ENCODE results near the gene TRIM9. TPM values are rescaled to one million over a fixed set of nuclear protein-coding genes. Genes with fewer than 3 reads are reported as not detected.

TRIM9 gene
- total RNA-seq, 1 experiment from 2014 or later: 0.44 TPM

DNA sequence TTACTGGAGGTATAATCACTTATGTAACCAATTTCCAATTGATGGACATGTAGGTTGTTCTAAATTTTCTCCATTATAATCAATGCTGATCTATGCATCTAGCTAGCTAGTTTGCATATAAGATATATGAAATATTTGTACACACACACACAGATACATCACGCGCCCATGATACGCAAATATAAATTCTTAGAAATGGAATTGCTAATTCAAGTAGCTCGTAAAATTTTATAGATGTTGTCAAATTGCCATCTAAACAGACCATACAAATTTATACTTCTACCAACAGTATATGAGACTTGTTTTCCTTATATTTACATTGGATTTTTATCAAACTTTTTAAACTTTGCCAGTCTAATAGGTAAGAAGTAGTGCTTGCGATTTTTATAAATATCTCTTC lies 29.1 kb upstream of the TRIM9 start:
- DNase-seq (ENCODE audit: low read depth, low spot score): no peak
- POLR2A ChIA-PET: no interaction called here
- ATAC-seq: no peak
- intact Hi-C loops (cut with micrococcal nuclease; ENCODE audit: unreplicated experiment): no loop called here
- CTCF ChIA-PET: no interaction called here
- Histone ChIP-seq H3K27me3 (ENCODE audit: control insufficient read depth, insufficient read depth, low read length) (no peaks in the 10 kb centered on the region; the same call in 1 of the 2 replicates), H3K36me3 (ENCODE audit: control insufficient read depth, insufficient read depth, low read length) (no peaks in the 10 kb centered on the region), H3K9me3 (ENCODE audit: control insufficient read depth, insufficient read depth, low read depth, low read length) (no peaks in the 10 kb centered on the region), H3K4me3 (ENCODE audit: low read depth in 2 of 2, low read length in 2 of 2) (no peak overlapping the region), H3K4me1 (ENCODE audit: control insufficient read depth, insufficient read depth, low read length) (no peaks in the 10 kb centered on the region), H3K27ac (ENCODE audit: low read length) (no peak overlapping the region)
- no TSS peak for BruUV-seq (replicated peaks)
- in situ Hi-C loops (cut with HindIII; ENCODE audit: low pct_unique_long_range_greater_than_20kb, low sequenced_read_pairs): no loop called here
- TF ChIP-seq SIN3A (IDR thresholded peaks at IDR 0.05; ENCODE audit: borderline replicate concordance, insufficient read depth, low read depth, low read length) (no peak), POLR2AphosphoS5 (IDR thresholded peaks at IDR 0.05; ENCODE audit: low read depth, low read length) (no peak)

DNA sequence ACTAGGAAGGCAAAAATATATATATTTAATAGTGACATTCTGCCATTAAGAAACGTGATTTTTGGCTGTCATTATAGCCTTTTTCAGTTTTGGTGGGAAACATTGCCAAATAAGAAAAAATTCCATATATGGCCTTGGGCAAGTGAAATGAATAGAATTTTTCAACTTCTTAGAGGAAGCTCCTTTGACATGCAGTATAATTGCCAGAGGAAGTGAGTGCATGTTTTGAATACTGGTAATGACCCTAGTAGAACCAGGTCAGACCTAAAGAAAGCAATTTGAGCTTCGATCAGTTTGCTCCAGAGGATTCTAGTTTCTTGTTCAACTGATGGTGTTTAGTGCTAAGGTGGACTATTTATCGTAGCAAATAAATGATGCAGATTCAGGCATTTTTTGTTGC lies 26.2 kb upstream of the TRIM9 start:
- no peak overlapping the region for H3K27ac ChIP-seq (ENCODE audit: low read length)
- intact Hi-C loops (cut with micrococcal nuclease; ENCODE audit: unreplicated experiment) (no loop called here), in situ Hi-C loops (cut with HindIII; ENCODE audit: low pct_unique_long_range_greater_than_20kb, low sequenced_read_pairs) (no loop called here)
- TF ChIP-seq POLR2AphosphoS5 (IDR thresholded peaks at IDR 0.05; ENCODE audit: low read depth, low read length): no peak
- TF ChIP-seq SIN3A (IDR thresholded peaks at IDR 0.05; ENCODE audit: borderline replicate concordance, insufficient read depth, low read depth, low read length): no peak
- no peak for TF ChIP-seq TCF7L2 (IDR thresholded peaks at IDR 0.05; ENCODE audit: low read depth, low read length)
- TF ChIP-seq, protein P1, sequence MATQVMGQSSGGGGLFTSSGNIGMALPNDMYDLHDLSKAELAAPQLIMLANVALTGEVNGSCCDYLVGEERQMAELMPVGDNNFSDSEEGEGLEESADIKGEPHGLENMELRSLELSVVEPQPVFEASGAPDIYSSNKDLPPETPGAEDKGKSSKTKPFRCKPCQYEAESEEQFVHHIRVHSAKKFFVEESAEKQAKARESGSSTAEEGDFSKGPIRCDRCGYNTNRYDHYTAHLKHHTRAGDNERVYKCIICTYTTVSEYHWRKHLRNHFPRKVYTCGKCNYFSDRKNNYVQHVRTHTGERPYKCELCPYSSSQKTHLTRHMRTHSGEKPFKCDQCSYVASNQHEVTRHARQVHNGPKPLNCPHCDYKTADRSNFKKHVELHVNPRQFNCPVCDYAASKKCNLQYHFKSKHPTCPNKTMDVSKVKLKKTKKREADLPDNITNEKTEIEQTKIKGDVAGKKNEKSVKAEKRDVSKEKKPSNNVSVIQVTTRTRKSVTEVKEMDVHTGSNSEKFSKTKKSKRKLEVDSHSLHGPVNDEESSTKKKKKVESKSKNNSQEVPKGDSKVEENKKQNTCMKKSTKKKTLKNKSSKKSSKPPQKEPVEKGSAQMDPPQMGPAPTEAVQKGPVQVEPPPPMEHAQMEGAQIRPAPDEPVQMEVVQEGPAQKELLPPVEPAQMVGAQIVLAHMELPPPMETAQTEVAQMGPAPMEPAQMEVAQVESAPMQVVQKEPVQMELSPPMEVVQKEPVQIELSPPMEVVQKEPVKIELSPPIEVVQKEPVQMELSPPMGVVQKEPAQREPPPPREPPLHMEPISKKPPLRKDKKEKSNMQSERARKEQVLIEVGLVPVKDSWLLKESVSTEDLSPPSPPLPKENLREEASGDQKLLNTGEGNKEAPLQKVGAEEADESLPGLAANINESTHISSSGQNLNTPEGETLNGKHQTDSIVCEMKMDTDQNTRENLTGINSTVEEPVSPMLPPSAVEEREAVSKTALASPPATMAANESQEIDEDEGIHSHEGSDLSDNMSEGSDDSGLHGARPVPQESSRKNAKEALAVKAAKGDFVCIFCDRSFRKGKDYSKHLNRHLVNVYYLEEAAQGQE (IDR thresholded peaks at IDR 0.05; ENCODE audit: insufficient read depth in 1 of 2, low read depth in 2 of 2, low read length in 1 of 2): no peak
- TF ChIP-seq, protein P2, sequence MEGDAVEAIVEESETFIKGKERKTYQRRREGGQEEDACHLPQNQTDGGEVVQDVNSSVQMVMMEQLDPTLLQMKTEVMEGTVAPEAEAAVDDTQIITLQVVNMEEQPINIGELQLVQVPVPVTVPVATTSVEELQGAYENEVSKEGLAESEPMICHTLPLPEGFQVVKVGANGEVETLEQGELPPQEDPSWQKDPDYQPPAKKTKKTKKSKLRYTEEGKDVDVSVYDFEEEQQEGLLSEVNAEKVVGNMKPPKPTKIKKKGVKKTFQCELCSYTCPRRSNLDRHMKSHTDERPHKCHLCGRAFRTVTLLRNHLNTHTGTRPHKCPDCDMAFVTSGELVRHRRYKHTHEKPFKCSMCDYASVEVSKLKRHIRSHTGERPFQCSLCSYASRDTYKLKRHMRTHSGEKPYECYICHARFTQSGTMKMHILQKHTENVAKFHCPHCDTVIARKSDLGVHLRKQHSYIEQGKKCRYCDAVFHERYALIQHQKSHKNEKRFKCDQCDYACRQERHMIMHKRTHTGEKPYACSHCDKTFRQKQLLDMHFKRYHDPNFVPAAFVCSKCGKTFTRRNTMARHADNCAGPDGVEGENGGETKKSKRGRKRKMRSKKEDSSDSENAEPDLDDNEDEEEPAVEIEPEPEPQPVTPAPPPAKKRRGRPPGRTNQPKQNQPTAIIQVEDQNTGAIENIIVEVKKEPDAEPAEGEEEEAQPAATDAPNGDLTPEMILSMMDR (IDR thresholded peaks at IDR 0.05): no peak
- ChIA-PET CTCF (no interaction called here), POLR2A (no interaction called here)
- H3K27me3 ChIP-seq (ENCODE audit: control insufficient read depth, insufficient read depth, low read length): peaks cover 5% of the 10 kb centered on the region
- H3K36me3 ChIP-seq (ENCODE audit: control insufficient read depth, insufficient read depth, low read length): no peaks in the 10 kb centered on the region
- H3K9me3 ChIP-seq (ENCODE audit: control insufficient read depth, insufficient read depth, low read depth, low read length): no peaks in the 10 kb centered on the region
- BruUV-seq (replicated peaks): no TSS peak
- H3K4me1 ChIP-seq (ENCODE audit: control insufficient read depth, insufficient read depth, low read length): no peaks in the 10 kb centered on the region
- no peak for ATAC-seq
- H3K4me3 ChIP-seq (ENCODE audit: low read depth in 2 of 2, low read length in 2 of 2): no peak overlapping the region
- DNase-seq (ENCODE audit: low read depth, low spot score): no peak

DNA sequence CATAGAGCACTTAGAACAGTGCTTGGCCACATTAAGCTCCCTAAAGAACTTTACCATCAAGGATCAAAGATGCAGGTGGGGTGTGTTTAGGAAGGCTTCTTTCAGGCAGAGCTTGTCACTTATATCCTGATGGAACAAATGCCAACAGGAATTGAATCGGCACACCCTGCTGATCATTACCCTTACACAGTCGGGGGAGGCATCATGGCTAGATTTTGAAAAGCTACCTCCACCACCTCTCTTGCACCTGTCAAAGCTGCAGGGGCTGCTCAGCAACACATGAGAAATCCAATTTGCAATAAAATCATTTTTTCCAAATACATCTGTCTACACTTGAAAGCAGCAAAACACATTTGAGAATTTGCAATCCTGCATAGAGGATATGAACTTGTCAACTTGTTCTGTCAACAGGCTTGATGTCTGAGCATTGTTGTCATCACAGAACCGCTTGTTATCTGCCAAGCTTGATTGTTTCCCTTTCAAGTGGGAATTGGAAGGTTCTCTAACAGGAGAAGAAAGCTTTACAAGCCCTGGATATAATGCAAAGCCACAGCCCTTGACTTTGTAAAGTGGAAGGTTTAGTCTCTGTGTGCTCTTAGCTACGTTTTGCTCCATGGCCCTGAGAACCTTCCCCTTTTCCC lies 24.6 kb upstream of the TRIM9 start:
- ChIA-PET POLR2A (no interaction called here), CTCF (no interaction called here)
- no TSS peak for BruUV-seq (replicated peaks)
- TF ChIP-seq, protein P1 (IDR thresholded peaks at IDR 0.05; ENCODE audit: insufficient read depth in 1 of 2, low read depth in 2 of 2, low read length in 1 of 2): no peak
- TF ChIP-seq SIN3A (IDR thresholded peaks at IDR 0.05; ENCODE audit: borderline replicate concordance, insufficient read depth, low read depth, low read length): no peak
- no peak for TF ChIP-seq TCF7L2 (IDR thresholded peaks at IDR 0.05; ENCODE audit: low read depth, low read length)
- TF ChIP-seq, protein P2 (IDR thresholded peaks at IDR 0.05): no peak
- no peak for TF ChIP-seq POLR2AphosphoS5 (IDR thresholded peaks at IDR 0.05; ENCODE audit: low read depth, low read length)
- in situ Hi-C loops (cut with HindIII; ENCODE audit: low pct_unique_long_range_greater_than_20kb, low sequenced_read_pairs) (no loop called here), intact Hi-C loops (cut with micrococcal nuclease; ENCODE audit: unreplicated experiment) (no loop called here)
- no peak overlapping the region for H3K4me3 ChIP-seq (ENCODE audit: low read depth in 2 of 2, low read length in 2 of 2)
- DNase-seq (ENCODE audit: low read depth, low spot score) (no peak), ATAC-seq (no peak)
- H3K27me3 ChIP-seq (ENCODE audit: control insufficient read depth, insufficient read depth, low read length): peaks cover 5% of the 10 kb centered on the region
- no peaks in the 10 kb centered on the region for H3K4me1 ChIP-seq (ENCODE audit: control insufficient read depth, insufficient read depth, low read length)
- H3K36me3 ChIP-seq (ENCODE audit: control insufficient read depth, insufficient read depth, low read length): no peaks in the 10 kb centered on the region
- H3K9me3 ChIP-seq (ENCODE audit: control insufficient read depth, insufficient read depth, low read depth, low read length): no peaks in the 10 kb centered on the region
- H3K27ac ChIP-seq (ENCODE audit: low read length): no peak overlapping the region

Measured in Panc1 (cell line).